B cell (primary cell): Measurements from ENCODE around the gene AGR2. TPM values are rescaled to one million over a fixed set of nuclear protein-coding genes. Genes with fewer than 3 reads are reported as not detected.

Experiments
- ATAC-seq: fragments of 200-7000 bp; cut with Tn5 transposase; one replicate; pipeline ENCODE4 v1.10.0; 2021; ENCODE audit warnings: low read depth, mild to moderate bottlenecking, moderate number of reproducible peaks, moderate library complexity
- CTCF ChIA-PET: fragments of 350-600 bp; sonication (Branson Sonifier 250); formaldehyde crosslinking; loops from one replicate; lab custom pipeline; 2021; ENCODE audit warnings: antibody characterized with exemption, inconsistent platforms; lab: Charles Lee
- POLR2A ChIA-PET: fragments of 350-600 bp; sonication (Branson Sonifier 250); formaldehyde crosslinking; loops from one replicate; lab custom pipeline; 2021; ENCODE audit warnings: antibody characterized with exemption; lab: Charles Lee
- DNase-seq: peaks from one replicate; pipeline ENCODE4 v3.0.0; 2013
- H2AFZ ChIP-seq: 2 replicates; pipeline ENCODE4 v1.6.1; 2012; ENCODE audit warnings: mild to moderate bottlenecking, low read depth, low read length; ENCODE audit not compliant: insufficient read depth, poor library complexity, severe bottlenecking
- H3K27ac ChIP-seq, 2 donors: 1 replicate in 1 of 2; 2 replicates in 1 of 2; pipeline ENCODE4 v1.5.1; 2012 to 2013; ENCODE audit warnings: low read length in 2 of 2, mild to moderate bottlenecking in 2 of 2, moderate library complexity in 1 of 2
- H3K27me3 ChIP-seq, 4 experiments: fragments of 200-600 bp in 1 of 4; sonication (generic) in 1 of 4; replicated peaks in 1 of 4; 1 replicate in 2 of 4; 2 replicates in 2 of 4; pipeline versions ENCODE4 v1.6.1 to v1.7.0; 2013 to 2016; ENCODE audit warnings: low read length in 3 of 4, mild to moderate bottlenecking in 2 of 4, mixed read lengths in 1 of 4, moderate library complexity in 1 of 4; ENCODE audit not compliant: insufficient read depth in 4 of 4, control insufficient read depth in 3 of 4; ENCODE audit errors: control extremely low read depth in 1 of 4
- H3K36me3 ChIP-seq, 2 experiments: replicated peaks in 1 of 2; 1 replicate in 1 of 2; 2 replicates in 1 of 2; pipeline versions ENCODE4 v1.6.1 to v1.7.1; 2013; ENCODE audit warnings: low read length in 1 of 2; ENCODE audit not compliant: insufficient read depth in 2 of 2, control insufficient read depth in 1 of 2; ENCODE audit errors: control extremely low read depth in 1 of 2, extremely low read depth in 1 of 2
- H3K4me1 ChIP-seq, 2 donors: fragments of 200-600 bp in 1 of 2; sonication (generic) in 1 of 2; 1 replicate in 1 of 2; 2 replicates in 1 of 2; pipeline versions ENCODE4 v1.5.1 to v1.6.1; 2013 to 2017; ENCODE audit warnings: low read length in 2 of 2; ENCODE audit not compliant: control insufficient read depth in 2 of 2, insufficient read depth in 2 of 2
- H3K4me2 ChIP-seq: replicated peaks from 2 replicates; pipeline ENCODE3; 2012; ENCODE audit warnings: mild to moderate bottlenecking, low read depth, low read length; ENCODE audit not compliant: poor library complexity, severe bottlenecking
- H3K4me3 ChIP-seq, 5 experiments: fragments of 200-600 bp in 1 of 5; sonication (generic) in 1 of 5; 1 replicate in 3 of 5; 2 replicates in 2 of 5; pipeline versions ENCODE4 v1.5.1 to v1.7.0; 2011 to 2016; ENCODE audit warnings: low read length in 4 of 5, mild to moderate bottlenecking in 4 of 5, low read depth in 2 of 5, control low read depth in 1 of 5, moderate library complexity in 1 of 5; ENCODE audit not compliant: insufficient read depth in 1 of 5; ENCODE audit errors: control extremely low read depth in 1 of 5, extremely low read depth in 1 of 5
- H3K79me2 ChIP-seq: fragments of 200-600 bp; sonication (generic); one replicate; pipeline ENCODE4 v1.6.0; 2016; ENCODE audit warnings: low read length; ENCODE audit not compliant: control insufficient read depth, insufficient read depth
- H3K9ac ChIP-seq: fragments of 200-600 bp; sonication (generic); 2 replicates; pipeline ENCODE4 v1.6.1; 2017; ENCODE audit warnings: mild to moderate bottlenecking, low read length, moderate library complexity
- H3K9me3 ChIP-seq, 3 donors: one replicate each; pipeline versions ENCODE4 v1.6.1 to v1.7.1; 2013; ENCODE audit warnings: low read length in 2 of 3; ENCODE audit not compliant: control insufficient read depth in 2 of 3, insufficient read depth in 1 of 3; ENCODE audit errors: control extremely low read depth in 1 of 3
- H4K20me1 ChIP-seq: 2 replicates; pipeline ENCODE4 v1.6.0; 2012; ENCODE audit warnings: mild to moderate bottlenecking, low read length; ENCODE audit not compliant: insufficient read depth, control insufficient read depth, poor library complexity, severe bottlenecking
- H3K27ac Mint-ChIP-seq: one replicate; pipeline ENCODE4 v1.8.0; 2021; ENCODE audit warnings: mixed read lengths
- H3K27me3 Mint-ChIP-seq: one replicate; pipeline ENCODE4 v1.8.0; 2021; ENCODE audit warnings: mixed read lengths
- H3K4me1 Mint-ChIP-seq: one replicate; pipeline ENCODE4 v1.8.0; 2021; ENCODE audit warnings: mixed read lengths
- H3K4me3 Mint-ChIP-seq: one replicate; pipeline ENCODE4 v1.8.0; 2021; ENCODE audit warnings: mixed read lengths
- H3K9me3 Mint-ChIP-seq: one replicate; pipeline ENCODE4 v1.8.0; 2022; ENCODE audit warnings: mixed read lengths; ENCODE audit not compliant: insufficient read depth
- EZH2 ChIP-seq: IDR thresholded peaks from 2 replicates; pipeline ENCODE4 v1.6.1; 2012; ENCODE audit warnings: borderline replicate concordance, low read depth, mild to moderate bottlenecking, moderate library complexity, low read length; ENCODE audit not compliant: insufficient read depth, poor library complexity, severe bottlenecking
- WGBS: methylation state at CpG from one replicate; pipeline ENCODE4 v1.1.5; 2013; ENCODE audit warnings: missing lambda C conversion rate; ENCODE audit not compliant: insufficient coverage; 5-methylcytosine and 5-hydroxymethylcytosine counted together
- intact Hi-C: fragments of 100-400 bp; cut with micrococcal nuclease; formaldehyde crosslinking; loops from one replicate; pipeline ENCODE4 v1.10.0; 2022
- polyA plus RNA-seq: library from polyadenylated mRNA; depleted of rRNA; stranded (reverse); fragments of >200 nt; gene quantifications from 2 replicates; pipeline ENCODE4 v1.2.3, GENCODE V29; 2012
- total RNA-seq, 2 donors: library from RNA; stranded (reverse); fragments of 120-200 nt in 1 of 2; gene quantifications; 1 replicate in 1 of 2; 2 replicates in 1 of 2; pipeline versions ENCODE4 v1.2.3 to v1.2.4, GENCODE V29; 2013 to 2022
- TF ChIP-seq, protein P1 (sequence below): fragments of 200-600 bp; IDR thresholded peaks from one replicate; pipeline ENCODE4 v1.8.0; 2022; ENCODE audit warnings: antibody characterized with exemption, mild to moderate bottlenecking

AGR2 gene
- total and polyA plus RNA-seq, 2 donors (not counting 1 experiment from before 2014, with no cell fraction given), result not detected

DNA sequence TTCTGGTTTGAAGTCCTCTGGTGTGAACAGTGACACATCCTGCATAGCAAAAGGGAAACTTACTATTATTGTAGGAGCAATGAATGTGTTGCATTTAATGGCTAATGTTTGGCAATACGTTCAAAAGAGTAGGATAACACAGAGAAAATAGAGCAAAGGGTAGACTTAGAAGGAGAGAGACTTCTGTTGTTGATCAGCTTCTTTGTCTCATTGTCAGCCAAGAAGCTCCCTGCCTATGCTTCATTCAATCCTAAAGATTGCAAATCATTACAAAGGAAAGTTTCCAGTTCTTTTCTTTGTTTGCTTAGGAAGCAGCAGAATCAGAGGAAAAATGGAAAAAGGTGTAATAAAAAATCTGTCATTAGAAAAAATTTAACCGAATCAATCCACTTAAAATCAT lies 59.2 kb downstream of the AGR2 start:
- H3K4me2 ChIP-seq, result no peak overlapping the region
- Mint-ChIP-seq H3K27me3 (no peaks in the 10 kb centered on the region), H3K4me3 (no peak overlapping the region), H3K9me3 (no peaks in the 10 kb centered on the region), H3K27ac (no peak overlapping the region), H3K4me1 (no peaks in the 10 kb centered on the region)
- H3K4me1 ChIP-seq, result no peaks in the 10 kb centered on the region
- no peaks in the 10 kb centered on the region for H3K27me3 ChIP-seq
- no peak overlapping the region for H3K4me3 ChIP-seq
- POLR2A ChIA-PET, result no interaction called here
- H3K36me3 ChIP-seq, result no peaks in the 10 kb centered on the region
- H4K20me1 ChIP-seq, result no peaks in the 10 kb centered on the region
- ATAC-seq, result no peak
- intact Hi-C loops, result no loop called here
- H3K27ac ChIP-seq, result no peak overlapping the region
- no CpG with 5 or more reads among the region's 2 CpGs for WGBS
- no peak overlapping the region for H2AFZ ChIP-seq
- CTCF ChIA-PET, result interaction anchor here (1.0 to 1.8 kb wide), 2 partner anchors 55 to 552 kb away, joined by 3 to 6 read pairs; partner anchors contain the start of gene AHR
- no peak overlapping the region for H3K9ac ChIP-seq
- no peaks in the 10 kb centered on the region for H3K79me2 ChIP-seq
- no peak for DNase-seq
- TF ChIP-seq EZH2, result no peak
- TF ChIP-seq, protein P1, sequence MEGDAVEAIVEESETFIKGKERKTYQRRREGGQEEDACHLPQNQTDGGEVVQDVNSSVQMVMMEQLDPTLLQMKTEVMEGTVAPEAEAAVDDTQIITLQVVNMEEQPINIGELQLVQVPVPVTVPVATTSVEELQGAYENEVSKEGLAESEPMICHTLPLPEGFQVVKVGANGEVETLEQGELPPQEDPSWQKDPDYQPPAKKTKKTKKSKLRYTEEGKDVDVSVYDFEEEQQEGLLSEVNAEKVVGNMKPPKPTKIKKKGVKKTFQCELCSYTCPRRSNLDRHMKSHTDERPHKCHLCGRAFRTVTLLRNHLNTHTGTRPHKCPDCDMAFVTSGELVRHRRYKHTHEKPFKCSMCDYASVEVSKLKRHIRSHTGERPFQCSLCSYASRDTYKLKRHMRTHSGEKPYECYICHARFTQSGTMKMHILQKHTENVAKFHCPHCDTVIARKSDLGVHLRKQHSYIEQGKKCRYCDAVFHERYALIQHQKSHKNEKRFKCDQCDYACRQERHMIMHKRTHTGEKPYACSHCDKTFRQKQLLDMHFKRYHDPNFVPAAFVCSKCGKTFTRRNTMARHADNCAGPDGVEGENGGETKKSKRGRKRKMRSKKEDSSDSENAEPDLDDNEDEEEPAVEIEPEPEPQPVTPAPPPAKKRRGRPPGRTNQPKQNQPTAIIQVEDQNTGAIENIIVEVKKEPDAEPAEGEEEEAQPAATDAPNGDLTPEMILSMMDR, result no peak
- no peaks in the 10 kb centered on the region for H3K9me3 ChIP-seq

DNA sequence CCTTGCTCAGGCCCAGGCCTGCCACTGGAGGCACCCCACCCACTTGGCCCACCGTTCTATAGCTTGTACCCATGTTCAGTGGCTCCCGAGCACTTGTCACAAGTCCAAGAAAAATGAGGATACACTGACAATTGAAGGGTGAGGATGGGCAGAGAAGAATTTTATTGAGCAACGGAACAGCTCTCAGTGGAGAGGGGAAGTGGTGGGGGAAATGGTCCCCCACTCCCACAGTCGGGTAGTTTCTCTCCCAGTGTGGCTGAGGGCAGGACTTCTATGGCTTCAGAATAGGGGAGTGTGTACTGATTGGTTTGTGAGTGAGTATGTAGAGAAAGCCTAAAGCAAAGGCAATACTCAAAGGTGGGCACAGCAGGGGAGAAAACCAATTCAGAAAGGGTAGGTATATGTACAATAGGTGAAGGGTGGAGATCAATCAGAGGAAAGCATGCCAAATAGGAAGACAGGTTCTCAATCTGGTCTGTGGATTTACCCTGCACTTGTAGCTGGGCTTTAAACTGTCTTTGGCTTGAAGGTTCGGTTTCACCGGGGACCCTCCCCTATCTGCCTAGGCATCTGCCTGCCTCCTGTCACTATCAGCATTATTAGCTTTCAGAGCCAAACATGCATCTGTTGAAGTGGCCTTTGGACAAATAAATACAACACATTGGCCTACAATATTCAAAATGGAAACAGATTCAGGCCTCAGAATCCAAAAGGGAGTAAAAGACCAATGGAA lies 60.1 kb downstream of the AGR2 start:
- no peak overlapping the region for H3K4me3 ChIP-seq
- no peak overlapping the region for H2AFZ ChIP-seq
- DNase-seq, result no peak
- H3K36me3 ChIP-seq, result no peaks in the 10 kb centered on the region
- H3K4me2 ChIP-seq, result no peak overlapping the region
- intact Hi-C loops, result no loop called here
- no peaks in the 10 kb centered on the region for H3K27me3 ChIP-seq
- H3K27ac ChIP-seq, result no peak overlapping the region
- no peak overlapping the region for H3K27ac Mint-ChIP-seq
- CTCF ChIA-PET, result interaction anchor here (1.8 kb wide), 1 partner anchor 56 kb away, joined by 6 read pairs; no protein-coding TSS in a partner anchor
- H3K4me3 Mint-ChIP-seq, result no peak overlapping the region
- H3K9me3 Mint-ChIP-seq, result no peaks in the 10 kb centered on the region
- POLR2A ChIA-PET, result interaction anchor here (0.6 kb wide), 1 partner anchor 26 kb away, joined by 8 read pairs; no protein-coding TSS in a partner anchor
- no peak for ATAC-seq
- H3K4me1 ChIP-seq, result no peaks in the 10 kb centered on the region
- no peak for TF ChIP-seq EZH2
- TF ChIP-seq, protein P1, result no peak
- H3K9me3 ChIP-seq, result no peaks in the 10 kb centered on the region
- no peaks in the 10 kb centered on the region for H3K4me1 Mint-ChIP-seq
- no peaks in the 10 kb centered on the region for H3K79me2 ChIP-seq
- H4K20me1 ChIP-seq, result no peaks in the 10 kb centered on the region
- no peaks in the 10 kb centered on the region for H3K27me3 Mint-ChIP-seq
- WGBS, result 58% methylated on average over 4 of the region's 6 CpGs
- no peak overlapping the region for H3K9ac ChIP-seq
